SU-DHL-6 (cell line): Measurements from ENCODE around the gene TRIM27.

Experiments
- H2AFZ ChIP-seq: fragments of 200-600 bp; sonication (generic); 2 replicates; pipeline ENCODE4 v1.6.1; 2014; ENCODE audit warnings: low read depth, mild to moderate bottlenecking, moderate library complexity, mixed read lengths, antibody characterized with exemption, low read length; ENCODE audit not compliant: severe bottlenecking
- H3F3A ChIP-seq: fragments of 200-600 bp; shearing (Covaris generic); 2 replicates; pipeline ENCODE4 v1.6.0; 2016; ENCODE audit warnings: antibody characterized with exemption, mild to moderate bottlenecking; ENCODE audit not compliant: insufficient read depth
- H3K27ac ChIP-seq: fragments of 200-600 bp; sonication (generic); 2 replicates; pipeline ENCODE4 v1.5.1; 2016; ENCODE audit warnings: low read depth, mild to moderate bottlenecking, low read length, moderate library complexity, mixed read lengths
- H3K27me3 ChIP-seq: fragments of 200-600 bp; sonication (generic), shearing (Covaris generic); 2 replicates; pipeline ENCODE4 v1.6.0; 2014; ENCODE audit warnings: mild to moderate bottlenecking, low read length
- H3K36me3 ChIP-seq: fragments of 200-600 bp; sonication (generic); 2 replicates; pipeline ENCODE4 v1.6.1; 2014; ENCODE audit warnings: mild to moderate bottlenecking, low read length, mixed read lengths
- H3K4me2 ChIP-seq: fragments of 300-600, 200-600 bp; shearing (Covaris generic), sonication (generic); 2 replicates; pipeline ENCODE4 v1.6.0; 2014; ENCODE audit warnings: low read length, low read depth, mild to moderate bottlenecking; ENCODE audit not compliant: poor library complexity, severe bottlenecking
- H3K4me3 ChIP-seq: fragments of 200-600 bp; sonication (generic); 2 replicates; pipeline ENCODE4 v1.5.1; 2014; ENCODE audit warnings: antibody characterized with exemption, low read length, mild to moderate bottlenecking, mixed read lengths; ENCODE audit not compliant: insufficient read depth, poor library complexity, severe bottlenecking
- H3K79me2 ChIP-seq: fragments of 200-600 bp; sonication (generic); 2 replicates; pipeline ENCODE4 v1.6.1; 2014; ENCODE audit warnings: mild to moderate bottlenecking, low read length, moderate library complexity; ENCODE audit not compliant: insufficient read depth
- H3K9ac ChIP-seq: fragments of 200-600 bp; sonication (generic); 2 replicates; pipeline ENCODE4 v1.7.0; 2014; ENCODE audit warnings: mild to moderate bottlenecking, low read length
- H3K9me2 ChIP-seq: fragments of 200-600 bp; sonication (generic); replicated peaks from 2 replicates; pipeline ENCODE4 v1.6.1; 2014; ENCODE audit warnings: low read length; ENCODE audit not compliant: insufficient read depth
- H3K9me3 ChIP-seq: fragments of 200-600 bp; sonication (generic); 2 replicates; pipeline ENCODE4 v1.6.1; 2014; ENCODE audit warnings: low read length, mixed read lengths; ENCODE audit not compliant: insufficient read depth
- H4K20me1 ChIP-seq: fragments of 200-600 bp; sonication (generic); 2 replicates; pipeline ENCODE4 v1.6.1; 2014; ENCODE audit warnings: low read depth, mild to moderate bottlenecking, antibody characterized with exemption, low read length, moderate library complexity, mixed read lengths
- CTCF ChIP-seq: fragments of 200-600 bp; sonication (generic); IDR thresholded peaks from one replicate; pipeline ENCODE4 v1.5.1; 2017; ENCODE audit warnings: antibody characterized with exemption, mild to moderate bottlenecking, low read length, moderate library complexity; ENCODE audit not compliant: insufficient read depth, poor library complexity, severe bottlenecking
- EZH2phosphoT487 ChIP-seq: fragments of 200-600 bp; sonication (generic), shearing (Covaris generic); conservative IDR thresholded peaks from 2 replicates; pipeline ENCODE4 v1.6.1; 2018; ENCODE audit warnings: mild to moderate bottlenecking, antibody characterized with exemption, low read length, moderate library complexity, mixed read lengths

Gene TRIM27

GRCh38 chr6:28900577-28901256 is 23.1 kb downstream of the TRIM27 start:
- Histone ChIP-seq H4K20me1 (no peaks in the 10 kb centered on the region; the same call in 1 of the 2 replicates), H3K27ac (peak overlapping the region; percentile 39), H3K36me3 (peaks cover 41% of the 10 kb centered on the region), H3K4me3 (no peak overlapping the region), H2AFZ (no peak overlapping the region), H3K27me3 (no peaks in the 10 kb centered on the region), H3K9me3 (no peaks in the 10 kb centered on the region), H3K4me2 (no peak overlapping the region), H3K9me2 (no peaks in the 10 kb centered on the region), H3K9ac (no peak overlapping the region), H3F3A (peaks cover 70% of the 10 kb centered on the region), H3K79me2 (no peaks in the 10 kb centered on the region)
- no peak for TF ChIP-seq CTCF
- TF ChIP-seq EZH2phosphoT487: no peak

DNA sequence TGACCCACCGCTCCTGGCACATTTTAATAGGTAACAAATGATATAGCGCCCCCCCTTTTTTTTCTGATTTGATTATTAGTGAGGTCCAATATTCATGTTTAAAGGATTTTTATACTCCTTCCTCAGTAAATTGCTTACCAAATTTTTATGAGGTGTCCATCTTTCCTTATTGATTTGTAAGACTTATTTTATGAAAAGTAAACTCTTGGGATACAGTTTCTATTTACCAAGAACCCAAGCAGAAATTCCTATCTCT is 25.1 kb downstream of the TRIM27 start:
- Histone ChIP-seq H3K4me2 (peak overlapping the region; percentile 85), H3K4me3 (no peak overlapping the region), H3K9me2 (no peaks in the 10 kb centered on the region), H4K20me1 (no peaks in the 10 kb centered on the region; the same call in 1 of the 2 replicates), H3F3A (peaks cover 78% of the 10 kb centered on the region), H3K9me3 (no peaks in the 10 kb centered on the region), H3K27ac (peak overlapping the region; percentile 81; the same call in 1 of the 2 replicates), H2AFZ (no peak overlapping the region), H3K79me2 (no peaks in the 10 kb centered on the region), H3K27me3 (no peaks in the 10 kb centered on the region), H3K9ac (no peak overlapping the region), H3K36me3 (peaks cover 25% of the 10 kb centered on the region)
- TF ChIP-seq CTCF (peak; percentile 33), EZH2phosphoT487 (no peak)

GRCh38 chr6:28897369-28897745 is 26.4 kb downstream of the TRIM27 start:
- Histone ChIP-seq H3K79me2 (no peaks in the 10 kb centered on the region), H3K4me3 (peak overlapping the region; percentile 71), H3K27ac (peak overlapping the region; percentile 81), H4K20me1 (no peaks in the 10 kb centered on the region), H3K4me2 (peak overlapping the region; percentile 85), H3K27me3 (no peaks in the 10 kb centered on the region), H3K9ac (peak overlapping the region; percentile 75), H3K9me3 (no peaks in the 10 kb centered on the region), H3K36me3 (peaks cover 15% of the 10 kb centered on the region), H2AFZ (peak overlapping the region; percentile 96), H3K9me2 (no peaks in the 10 kb centered on the region), H3F3A (peaks cover 69% of the 10 kb centered on the region)
- TF ChIP-seq EZH2phosphoT487 (no peak), CTCF (no peak)
